ENCODE data around the gene NFXL1.

GRCh38 chr4:47829438-47829837 lies 84.9 kb downstream of the NFXL1 start:
- TF ChIP-seq EZH2 (IDR thresholded peaks at IDR 0.05; ENCODE audit: borderline replicate concordance, low read length): no peak
- TF ChIP-seq CTCF (IDR thresholded peaks at IDR 0.05; ENCODE audit: low read length): no peak

Measured in OCI-LY1 (cell line).